NCI-H1694 treated with DMSO at 0.1 percent for 48 hours (cell line): ENCODE measurements around the gene UVSSA.
"Not testable (repeated sequence)": the region's sequence is repeated elsewhere in the genome, so short reads cannot be mapped to it uniquely, and the experiment has no call there.

Experiments used
- DNase-seq: peaks from one replicate; lab custom pipeline; 2025; lab: John Stamatoyannopoulos, UW

The UVSSA gene

DNA sequence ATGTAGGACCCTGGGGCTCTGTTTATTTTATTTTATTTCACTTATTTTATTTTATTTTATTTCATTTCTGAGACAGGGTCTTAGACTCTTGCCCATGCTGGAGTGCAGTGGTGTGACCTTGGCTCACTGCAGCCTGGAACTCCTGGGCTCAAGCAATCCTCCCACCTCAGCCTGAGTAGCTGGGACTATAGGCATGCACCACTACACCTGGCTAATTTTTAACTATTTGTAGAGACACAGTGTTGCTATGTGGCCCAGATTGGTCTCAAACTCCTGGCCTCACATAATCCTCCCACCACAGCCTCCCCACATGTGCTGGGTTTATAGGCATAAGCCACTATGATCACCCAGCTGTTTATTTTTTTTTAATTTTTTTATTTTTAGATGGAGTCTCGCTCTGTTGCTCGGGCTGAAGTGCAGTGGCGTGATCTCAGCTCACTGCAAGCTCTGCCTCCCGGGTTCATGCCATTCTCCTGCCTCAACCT, 96.7 kb downstream of the UVSSA start:
- not testable (repeated sequence) for DNase-seq
